Measurements from ENCODE around the gene KCNK15.
"Not testable (repeated sequence)": the region's sequence is repeated elsewhere in the genome, so short reads cannot be mapped to it uniquely, and the experiment has no call there.

The KCNK15 gene

GRCh38 chr20:44758247-44759101, 12.8 kb downstream of the KCNK15 start:
- DNase-seq (ENCODE audit: low read depth), result no peak

DNA sequence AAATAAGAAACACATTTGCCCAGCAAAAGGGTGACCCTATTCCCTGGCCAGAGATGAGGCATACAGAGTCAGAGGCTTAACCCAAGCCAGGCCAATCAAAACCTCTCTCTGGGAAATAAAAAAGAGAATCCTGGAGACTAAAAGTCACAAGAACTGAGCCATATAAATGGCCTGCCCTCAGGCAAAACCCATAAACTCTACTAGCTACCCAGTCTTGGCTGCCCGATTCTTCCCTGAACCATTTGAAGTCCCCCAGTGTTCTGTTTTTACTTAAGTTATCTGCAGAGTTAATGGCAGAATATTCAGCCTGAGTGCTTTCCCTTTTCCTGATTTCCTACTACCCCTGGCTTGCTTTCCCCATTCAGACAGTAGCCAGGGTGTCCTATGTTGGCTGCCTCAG, 13.9 kb downstream of the KCNK15 start:
- DNase-seq (ENCODE audit: low read depth), result no peak

DNA sequence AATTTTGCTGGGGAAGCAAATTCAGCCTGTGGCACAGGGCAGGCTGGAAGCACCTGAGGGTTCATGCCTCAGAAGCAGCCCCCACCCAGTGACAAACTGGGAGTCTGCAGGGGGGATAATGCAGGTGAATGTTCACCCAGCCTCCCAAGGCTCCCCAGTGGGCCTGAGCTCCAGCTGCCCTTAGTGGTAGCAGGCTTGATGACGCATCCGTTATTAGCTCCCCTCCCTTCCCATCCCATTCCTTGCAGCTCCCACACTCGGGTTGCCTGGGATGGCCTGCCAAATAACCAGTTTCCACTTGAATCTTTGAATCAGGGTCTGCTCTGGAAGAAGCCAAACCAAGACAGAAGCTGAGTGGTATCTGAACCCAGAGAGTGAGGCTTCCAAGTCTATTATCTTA, 15.8 kb downstream of the KCNK15 start:
- no peak for DNase-seq (ENCODE audit: low read depth)

GRCh38 chr20:44762466-44763140, 16.9 kb downstream of the KCNK15 start:
- no peak for DNase-seq (ENCODE audit: low read depth)

- DNase-seq (ENCODE audit: low read depth), result not testable (repeated sequence)
Measured at GRCh38 chr20:44763798-44764197, 18.1 kb downstream of the KCNK15 start.

GRCh38 chr20:44765091-44765490, 19.4 kb downstream of the KCNK15 start:
- no peak for DNase-seq (ENCODE audit: low read depth)

DNA sequence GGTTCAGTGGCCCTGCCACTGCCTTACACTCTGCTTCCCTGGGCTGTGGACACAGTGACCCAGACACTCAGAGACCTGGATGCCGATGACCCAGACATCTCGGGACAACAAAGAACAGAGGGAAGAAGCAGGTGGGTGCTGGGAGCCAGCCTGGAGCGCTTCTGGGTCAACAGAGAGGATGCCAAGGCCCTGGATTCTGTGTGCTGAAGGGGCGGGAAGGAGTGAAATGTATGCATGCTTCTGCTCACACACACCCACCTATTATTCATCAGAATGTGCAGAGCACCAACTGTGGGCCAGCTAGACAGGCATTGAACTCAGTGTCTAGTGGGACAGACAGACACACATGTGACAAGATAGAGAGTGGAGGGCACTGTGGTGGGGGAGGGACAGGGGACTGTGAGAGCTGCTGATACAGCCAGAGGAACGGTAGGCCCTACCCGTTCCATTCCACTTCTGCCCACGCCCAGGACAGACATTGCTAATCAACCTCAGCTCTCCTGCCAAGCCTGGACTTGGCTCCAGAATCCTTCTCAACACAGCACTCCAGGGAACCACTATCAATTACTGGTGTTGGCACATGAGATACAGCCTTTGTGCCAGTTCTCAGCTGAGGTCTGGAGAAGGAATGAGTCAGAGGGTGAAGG, 20.2 kb downstream of the KCNK15 start:
- peak; percentile 4 for DNase-seq (ENCODE audit: low read depth)

DNA sequence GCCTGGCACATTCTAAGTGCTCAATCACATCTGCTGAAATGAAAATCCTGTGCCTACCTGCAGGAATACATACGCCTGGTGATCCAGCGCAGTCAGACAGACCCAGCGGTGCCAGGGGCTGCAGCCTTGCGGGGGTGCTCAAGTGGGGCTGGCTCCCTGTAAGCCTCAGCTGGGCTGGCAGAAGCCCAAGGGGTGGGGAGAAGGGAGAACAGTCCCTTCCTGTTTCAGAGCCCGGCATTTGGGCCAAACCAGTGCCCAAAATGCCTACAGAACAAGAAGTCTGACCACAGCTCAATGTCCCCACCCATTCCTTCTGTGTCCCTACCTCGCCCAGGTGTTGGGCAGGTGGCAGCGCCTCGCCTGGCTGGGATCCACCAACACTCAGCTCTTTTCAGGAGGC, 22.6 kb downstream of the KCNK15 start:
- no peak for DNase-seq (ENCODE audit: low read depth)

GRCh38 chr20:44768854-44769480, 23.3 kb downstream of the KCNK15 start:
- DNase-seq (ENCODE audit: low read depth), result no peak

DNA sequence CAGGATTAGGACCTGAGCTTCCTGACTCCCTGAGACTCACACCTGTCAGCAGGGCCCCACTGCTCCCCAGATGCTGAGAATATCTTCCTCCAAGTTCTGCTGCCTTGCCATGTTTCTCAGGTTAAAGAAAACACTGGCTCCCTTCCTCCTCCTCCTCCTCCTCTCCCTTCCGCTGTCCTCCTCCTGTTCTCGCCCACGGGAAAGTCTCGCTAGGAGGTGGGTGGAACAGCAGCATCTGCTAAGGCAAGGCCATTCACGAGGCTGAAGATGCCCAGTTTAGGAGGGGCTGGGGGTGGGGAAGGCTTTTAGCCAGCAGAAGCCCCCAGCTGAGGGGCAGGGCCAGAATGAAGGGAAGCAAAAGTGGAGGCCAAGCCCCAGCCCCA, 23.8 kb downstream of the KCNK15 start:
- DNase-seq (ENCODE audit: low read depth), result no peak

DNA sequence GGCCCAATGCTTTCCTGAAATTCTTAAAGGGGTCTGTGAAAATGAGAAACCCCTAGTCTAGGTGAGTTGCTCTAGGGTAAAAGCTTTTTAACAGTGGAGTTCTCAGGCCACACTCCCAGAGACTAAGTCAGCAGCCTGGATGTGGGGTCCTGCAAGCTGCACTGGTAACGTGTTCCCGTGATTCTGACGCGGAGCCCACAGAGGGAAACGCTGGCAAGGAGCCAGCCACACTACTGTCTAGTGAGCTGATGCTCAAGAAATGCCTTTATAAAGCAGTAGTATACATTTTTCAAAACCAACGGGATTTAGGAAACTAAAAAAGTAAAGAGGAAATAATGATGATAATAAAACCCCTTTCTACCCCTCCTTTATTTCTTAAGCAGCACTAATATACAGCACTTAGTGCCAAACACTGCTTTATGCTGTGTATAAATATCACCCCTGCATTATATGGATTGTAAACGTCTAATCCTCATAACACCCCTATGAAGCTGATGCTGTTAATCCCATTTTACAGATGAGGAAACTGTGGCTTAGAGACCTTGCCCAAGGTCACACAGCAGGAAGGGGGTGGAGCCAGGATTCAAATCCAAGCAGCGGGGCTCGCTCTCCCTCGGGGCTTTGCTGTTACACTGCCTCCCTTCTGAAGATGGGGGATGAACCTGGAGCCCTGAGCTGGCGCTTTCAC, 25.0 kb downstream of the KCNK15 start:
- no peak for DNase-seq (ENCODE audit: low read depth)

DNA sequence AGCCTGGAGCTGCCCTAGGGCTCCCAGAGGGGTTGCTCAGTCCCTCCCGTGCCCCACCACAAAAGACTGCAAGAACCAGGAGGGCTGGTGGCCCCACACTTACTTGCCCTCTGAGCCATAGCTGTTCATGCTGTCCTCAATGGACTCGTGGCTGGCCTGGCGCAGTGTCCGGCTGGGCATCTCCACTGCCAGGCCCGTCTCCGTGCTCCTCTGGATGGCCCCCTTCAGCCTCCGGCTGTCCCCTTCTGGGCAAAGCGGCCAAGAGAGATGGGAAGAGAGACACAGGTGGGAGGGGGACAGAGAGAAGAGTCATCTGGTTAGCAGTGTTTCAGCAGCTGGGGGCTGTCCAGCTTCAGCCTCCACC, 25.5 kb downstream of the KCNK15 start:
- no peak for DNase-seq (ENCODE audit: low read depth)

DNA sequence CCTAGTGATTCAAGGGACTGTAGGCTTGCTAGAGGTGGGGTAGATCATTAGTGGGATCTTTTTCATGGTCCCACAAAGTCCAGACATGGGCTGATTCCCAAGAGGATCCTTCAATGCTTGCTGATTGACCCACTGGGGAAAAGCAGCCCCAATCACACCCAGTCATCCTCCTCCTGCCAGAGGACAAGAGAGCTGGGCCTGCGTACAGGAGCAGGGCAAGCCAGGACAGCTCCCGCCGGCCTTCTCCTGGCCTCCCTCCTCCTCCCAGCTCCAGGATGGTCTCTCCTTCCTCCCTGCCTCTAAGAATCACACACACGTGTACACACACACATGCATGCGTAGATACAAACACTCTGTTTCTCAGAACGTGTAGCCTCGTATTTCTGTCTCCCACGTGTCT, 27.0 kb downstream of the KCNK15 start:
- DNase-seq (ENCODE audit: low read depth), result no peak

- no peak for DNase-seq (ENCODE audit: low read depth)
Measured at GRCh38 chr20:44773070-44773829, 27.6 kb downstream of the KCNK15 start.

GRCh38 chr20:44776980-44777379, 31.3 kb downstream of the KCNK15 start:
- DNase-seq (ENCODE audit: low read depth), result peak; percentile 19

DNA sequence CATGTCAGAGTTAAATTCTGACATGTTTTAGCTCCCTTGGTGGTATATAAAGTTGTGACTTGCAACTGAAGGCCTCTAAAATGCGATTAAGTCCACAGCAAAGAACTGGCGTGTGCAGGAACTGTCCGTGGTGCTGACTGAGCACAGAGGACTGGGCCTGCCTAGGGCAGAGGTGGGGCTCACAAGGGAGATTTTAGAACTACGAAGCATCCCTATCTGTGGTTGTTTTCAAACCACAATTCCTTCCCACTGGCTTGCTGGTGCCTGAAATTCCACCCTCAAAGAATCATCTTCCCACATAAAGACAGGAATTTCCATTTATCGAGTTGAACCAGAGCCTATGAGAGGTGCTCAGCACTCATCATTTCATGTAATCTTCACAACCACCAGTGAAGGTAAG, 34.6 kb downstream of the KCNK15 start:
- peak; percentile 53 for DNase-seq (ENCODE audit: low read depth)

DNA sequence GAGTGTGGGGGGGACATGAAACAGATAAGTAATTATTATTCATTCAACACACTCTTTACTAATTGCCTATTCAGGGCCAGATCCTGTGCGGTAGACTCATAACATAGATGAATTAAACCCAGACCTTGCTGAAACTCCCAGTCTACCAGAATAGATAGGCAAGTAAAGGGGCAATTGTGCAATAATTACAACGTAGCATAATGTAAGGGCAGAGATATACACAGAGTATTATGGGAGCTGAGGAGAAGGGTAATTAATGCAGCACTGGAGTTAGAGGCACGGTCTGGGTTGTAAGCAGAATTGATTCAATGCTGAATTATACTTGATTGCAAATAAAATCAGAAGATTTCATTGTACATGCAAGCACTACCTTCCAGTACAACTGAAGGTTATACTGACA, 35.5 kb downstream of the KCNK15 start:
- DNase-seq (ENCODE audit: low read depth), result no peak

- no peak for DNase-seq (ENCODE audit: low read depth)
Measured at GRCh38 chr20:44781791-44782190, 36.1 kb downstream of the KCNK15 start.

- DNase-seq (ENCODE audit: low read depth), result no peak
Measured at GRCh38 chr20:44784688-44785087, 39.0 kb downstream of the KCNK15 start.

DNA sequence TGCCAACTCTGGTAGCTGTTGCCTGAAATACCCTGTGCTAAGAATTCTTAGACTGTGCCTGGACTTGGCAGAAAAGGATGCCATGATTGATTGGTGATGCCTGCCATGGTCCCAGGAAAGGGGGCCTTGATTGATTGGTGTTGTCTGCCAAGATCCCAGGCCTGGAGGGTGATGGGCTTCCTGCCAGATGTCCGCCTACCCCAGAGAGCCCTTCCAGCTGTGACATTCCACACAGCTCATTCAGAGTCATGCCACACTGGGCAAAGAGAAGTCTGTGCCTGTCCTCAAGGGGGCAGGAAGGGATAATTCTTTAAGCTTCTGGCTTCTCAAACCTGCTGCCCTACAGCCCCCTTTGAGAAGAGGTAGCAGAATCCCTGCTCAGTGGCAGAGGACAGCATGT, 40.1 kb downstream of the KCNK15 start:
- no peak for DNase-seq (ENCODE audit: low read depth)

GRCh38 chr20:44787299-44787698, 41.6 kb downstream of the KCNK15 start:
- DNase-seq (ENCODE audit: low read depth), result no peak
